Motor neuron (in vitro differentiated cells): ENCODE measurements around the gene RBM6. TPM values are rescaled to one million over a fixed set of nuclear protein-coding genes. Genes with fewer than 3 reads are reported as not detected.
A peak's percentile ranks its signal among the peaks of the same experiment; 100 is the strongest.
"Not testable (repeated sequence)": the region's sequence is repeated elsewhere in the genome, so short reads cannot be mapped to it uniquely, and the experiment has no call there.

Experiments used
- ATAC-seq, 8 experiments: fragments of 200-7000 bp; cut with Tn5 transposase; replicated peaks in 6 of 8; 2 replicates each; pipeline ENCODE4 v1.8.0; 2021; ENCODE audit warnings: mild to moderate bottlenecking in 8 of 8, moderate library complexity in 8 of 8
- H3K27ac ChIP-seq, 2 donors: fragments of 250-450 bp; sonication (Bioruptor Pico); 2 replicates each; pipeline ENCODE4 v1.9.0; 2021; ENCODE audit warnings: antibody characterized with exemption in 2 of 2, mild to moderate bottlenecking in 2 of 2, moderate library complexity in 1 of 2
- H3K4me1 ChIP-seq, 2 donors: fragments of 250-450 bp; sonication (Bioruptor Pico); replicated peaks in 1 of 2; 2 replicates each; pipeline ENCODE4 v1.6.1; 2021; ENCODE audit warnings: antibody characterized with exemption in 2 of 2, mild to moderate bottlenecking in 2 of 2, moderate library complexity in 1 of 2
- H3K4me3 ChIP-seq, 5 donors: fragments of 250-450 bp; sonication (Bioruptor Pico); 2 replicates each; pipeline ENCODE4 v1.9.0; 2021; ENCODE audit warnings: antibody characterized with exemption in 5 of 5, mild to moderate bottlenecking in 5 of 5, moderate library complexity in 4 of 5
- WGBS, 10 experiments: fragments of 450-650 bp; shearing (Covaris generic); methylation state at CpG; one replicate each; pipeline ENCODE4 v1.0.0; 2022; 5-methylcytosine and 5-hydroxymethylcytosine counted together
- in situ Hi-C, 9 experiments: fragments of 400-800 bp; cut with MboI; loops; one replicate each; pipeline ENCODE4 v1.15.0; 2021; ENCODE audit warnings: low sequenced_read_pairs in 9 of 9, low pct_unique_long_range_greater_than_20kb in 2 of 9; ENCODE audit not compliant: unreplicated experiment in 9 of 9
- total RNA-seq, 8 experiments: library from RNA; unstranded; fragments of 300-600 nt; gene quantifications; 2 replicates each; pipeline versions ENCODE4 v1.2.3 to v1.2.4, GENCODE V29; 2022

The RBM6 gene
- total RNA-seq, 8 experiments from 2014 or later, result 52.4 to 193 (median 65.5) TPM

DNA sequence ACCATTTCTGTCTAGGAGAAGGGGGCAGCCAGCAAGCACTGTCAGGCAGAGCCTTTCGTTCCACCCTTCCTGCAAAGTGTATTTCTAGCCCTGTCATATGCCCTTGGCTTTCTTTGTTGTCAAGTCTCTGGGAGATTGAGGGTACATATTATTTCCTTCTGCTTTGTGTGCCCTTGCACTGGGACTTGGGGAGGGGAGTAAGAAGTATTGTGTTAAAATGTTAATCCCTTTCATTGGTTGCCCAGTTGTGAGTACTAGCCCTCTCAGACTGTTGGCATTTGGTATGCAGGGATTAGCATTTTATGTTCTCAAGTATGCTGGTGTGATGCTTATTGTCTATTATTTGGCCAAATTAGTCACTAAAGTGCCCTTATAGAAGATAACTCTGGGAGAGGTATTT is 63.9 kb downstream of the RBM6 start:
- WGBS, 10 experiments, result 17 to 20% (median 17%) methylated on average over 1 of the region's 1 CpG; no CpG with 5 or more reads in 7 of the 10 experiments
- Histone ChIP-seq H3K4me1 (peaks cover 0 to 3% of the 10 kb centered on the region in 2 donors), H3K4me3 (no peak overlapping the region), H3K27ac (no peak overlapping the region)
- in situ Hi-C loops, result no loop called here
- peak in 7 of 8 experiments; percentile 29 to 95 (median 64) for ATAC-seq

DNA sequence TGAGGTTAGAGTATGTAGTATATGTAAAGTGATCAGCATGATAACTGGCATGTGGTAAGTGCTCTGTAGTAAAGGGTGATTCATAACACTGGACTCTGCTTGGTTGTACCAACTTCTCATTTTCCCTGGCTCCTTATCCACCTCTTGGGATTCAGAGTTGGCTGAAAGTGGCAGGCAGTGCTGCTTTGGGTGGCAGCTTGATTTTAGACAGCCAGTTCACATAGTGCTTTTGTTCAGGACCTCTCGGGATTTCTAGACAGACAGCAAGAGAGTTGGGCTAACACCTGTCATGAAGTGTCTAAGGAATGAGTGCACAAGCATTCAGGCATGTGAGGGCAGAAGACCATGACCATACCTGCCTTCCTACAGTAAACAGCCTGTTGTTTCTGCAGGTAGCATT is 69.0 kb downstream of the RBM6 start:
- 86 to 100% (median 93%) methylated on average over 1 of the region's 1 CpG; no CpG with 5 or more reads in 6 of the 10 experiments for WGBS, 10 experiments
- Histone ChIP-seq H3K4me3 (no peak overlapping the region), H3K4me1 (no peaks in the 10 kb centered on the region), H3K27ac (no peak overlapping the region)
- in situ Hi-C loops, result no loop called here
- ATAC-seq, result peak in 1 of 8 experiments; percentile 26

DNA sequence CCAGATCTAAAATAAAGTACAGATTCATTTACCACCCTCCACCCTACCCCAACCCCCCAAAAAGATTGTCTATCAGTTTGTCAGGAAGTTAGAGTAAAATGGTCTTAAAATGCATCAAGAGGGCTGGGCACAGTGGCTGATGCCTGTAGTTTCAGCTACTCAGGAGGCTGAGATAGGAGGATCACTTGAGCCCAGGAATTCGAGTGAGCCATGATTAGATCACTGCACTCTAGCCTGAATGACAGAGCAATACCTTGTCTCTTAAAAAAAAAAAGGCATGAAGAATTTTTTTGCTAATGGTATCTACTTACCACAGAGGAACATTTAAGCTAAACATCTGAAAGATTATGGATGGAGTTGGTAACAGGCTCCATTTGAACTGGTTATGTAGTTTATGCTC is 71.0 kb downstream of the RBM6 start:
- Histone ChIP-seq H3K4me3 (no peak overlapping the region), H3K27ac (no peak overlapping the region), H3K4me1 (no peaks in the 10 kb centered on the region)
- WGBS, 10 experiments, result 0 to 100% (median 60%) methylated on average over 1 of the region's 1 CpG; no CpG with 5 or more reads in 5 of the 10 experiments
- no peak for ATAC-seq
- in situ Hi-C loops, result no loop called here

DNA sequence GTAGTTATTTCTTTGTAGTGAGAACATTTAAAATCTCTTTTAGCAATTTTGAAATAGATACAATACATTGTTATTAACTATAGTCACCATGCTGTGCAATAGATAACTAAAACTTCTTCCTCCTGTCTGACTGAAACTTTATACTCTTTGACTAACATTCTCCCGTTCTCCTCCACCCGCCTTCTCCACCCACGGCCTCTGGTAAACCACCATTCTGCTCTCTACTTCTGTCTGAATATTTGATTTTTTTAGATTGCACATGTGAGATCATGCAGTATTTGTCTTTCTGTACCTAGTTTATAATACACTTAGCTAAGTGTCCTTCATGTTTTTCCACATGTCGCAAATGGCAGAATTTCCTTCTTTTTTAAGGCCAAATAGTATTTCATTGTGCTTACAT is 76.0 kb downstream of the RBM6 start:
- no peak overlapping the region for H3K27ac ChIP-seq
- in situ Hi-C loops, result no loop called here
- no peaks in the 10 kb centered on the region for H3K4me1 ChIP-seq
- ATAC-seq, result no peak
- H3K4me3 ChIP-seq, result no peak overlapping the region
- 66 to 100% (median 91%) methylated on average over 2 to 4 of the region's 4 CpGs for WGBS, 10 experiments

DNA sequence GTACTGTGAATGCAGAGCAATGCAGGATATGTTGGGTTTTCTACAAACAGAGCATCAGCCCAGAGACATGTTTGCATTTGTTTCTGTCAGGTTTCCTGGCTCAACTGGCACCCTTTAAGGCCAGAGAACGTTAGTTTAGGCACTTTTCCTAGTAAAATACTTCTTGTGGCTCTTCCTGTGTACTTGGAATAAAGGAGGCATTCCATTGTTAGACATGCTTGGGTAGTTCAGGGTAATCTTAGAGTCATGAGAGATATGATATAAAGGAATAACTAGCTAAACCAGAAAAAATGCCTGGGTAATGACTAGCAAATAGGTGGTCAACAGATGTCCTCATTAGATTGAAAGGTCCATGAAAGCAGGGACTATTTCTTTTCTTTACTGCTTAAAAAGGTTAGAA is 88.4 kb downstream of the RBM6 start:
- in situ Hi-C loops, result no loop called here
- WGBS, 10 experiments, result 0 to 80% (median 63%) methylated on average over 1 of the region's 1 CpG; no CpG with 5 or more reads in 3 of the 10 experiments
- ATAC-seq, result peak in 1 of 8 experiments; percentile 38
- Histone ChIP-seq H3K27ac (no peak overlapping the region), H3K4me3 (no peak overlapping the region), H3K4me1 (no peaks in the 10 kb centered on the region)

DNA sequence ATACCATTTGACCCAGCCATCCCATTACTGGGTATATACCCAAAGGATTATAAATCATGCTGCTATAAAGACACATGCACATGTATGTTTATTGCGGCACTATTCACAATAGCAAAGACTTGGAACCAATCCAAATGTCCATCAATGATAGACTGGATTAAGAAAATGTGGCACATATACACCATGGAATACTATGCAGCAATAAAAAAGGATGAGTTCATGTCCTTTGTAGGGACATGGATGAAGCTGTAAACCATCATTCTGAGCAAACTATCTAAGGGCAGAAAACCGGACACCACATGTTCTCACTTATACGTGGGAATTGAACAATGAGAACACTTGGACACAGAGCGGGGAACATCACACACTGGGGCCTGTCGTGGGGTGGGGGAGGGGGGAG is 91.3 kb downstream of the RBM6 start:
- H3K4me3 ChIP-seq, H3K27ac ChIP-seq, H3K4me1 ChIP-seq, ATAC-seq, in situ Hi-C loops: not testable (repeated sequence)
- WGBS, 10 experiments, result 100% methylated on average over 1 of the region's 5 CpGs; no CpG with 5 or more reads in 9 of the 10 experiments

DNA sequence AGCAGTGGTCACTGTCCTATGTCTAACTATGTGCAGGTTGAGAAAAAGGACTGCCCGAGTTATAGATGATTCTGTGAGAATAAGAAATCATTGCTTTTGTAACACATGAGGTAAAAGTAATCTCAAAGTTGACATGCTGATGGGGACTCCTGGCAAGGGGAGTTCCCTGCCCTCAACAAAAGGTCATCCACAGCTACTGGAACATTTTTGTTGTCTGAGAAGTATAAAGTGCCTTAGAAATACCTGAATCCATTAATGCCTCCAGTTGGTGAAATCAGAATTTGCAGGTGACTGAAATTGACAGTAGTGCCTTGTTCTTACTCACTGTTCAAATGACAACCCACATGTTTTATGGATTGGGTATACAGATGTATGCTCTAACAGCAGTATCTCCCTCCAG is 105.0 kb downstream of the RBM6 start:
- Histone ChIP-seq H3K4me1 (peaks cover 9 to 11% of the 10 kb centered on the region in 2 donors), H3K27ac (no peak overlapping the region), H3K4me3 (no peak overlapping the region)
- peak in 1 of 8 experiments; percentile 5 for ATAC-seq
- 78 to 100% (median 100%) methylated on average over 1 of the region's 1 CpG; no CpG with 5 or more reads in 3 of the 10 experiments for WGBS, 10 experiments
- in situ Hi-C loops, result no loop called here

DNA sequence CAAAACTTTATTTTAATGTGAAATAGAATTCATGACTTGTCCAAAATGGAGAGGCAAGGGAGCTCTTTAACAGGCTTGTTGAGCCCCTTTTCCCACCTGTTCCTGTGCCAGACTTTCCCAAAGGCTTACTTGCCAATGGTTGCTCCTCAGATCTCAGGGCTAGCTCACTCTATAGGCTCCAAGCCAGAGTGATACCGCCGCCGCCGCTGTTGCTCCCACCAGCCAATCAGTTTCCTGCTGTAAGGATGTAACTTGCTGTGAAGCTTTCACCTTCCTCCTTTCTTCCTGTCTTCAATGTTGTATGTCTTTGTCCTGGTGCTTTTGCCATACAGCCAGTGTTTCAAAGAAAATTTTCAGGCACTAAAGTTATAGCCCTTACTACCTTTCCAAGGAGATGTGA is 107.5 kb downstream of the RBM6 start:
- in situ Hi-C loops, result no loop called here
- Histone ChIP-seq H3K4me1 (peaks cover 9 to 11% of the 10 kb centered on the region in 2 donors), H3K27ac (no peak overlapping the region), H3K4me3 (no peak overlapping the region)
- no peak for ATAC-seq
- 80 to 100% (median 93%) methylated on average over 2 to 4 of the region's 4 CpGs; no CpG with 5 or more reads in 6 of the 10 experiments for WGBS, 10 experiments

DNA sequence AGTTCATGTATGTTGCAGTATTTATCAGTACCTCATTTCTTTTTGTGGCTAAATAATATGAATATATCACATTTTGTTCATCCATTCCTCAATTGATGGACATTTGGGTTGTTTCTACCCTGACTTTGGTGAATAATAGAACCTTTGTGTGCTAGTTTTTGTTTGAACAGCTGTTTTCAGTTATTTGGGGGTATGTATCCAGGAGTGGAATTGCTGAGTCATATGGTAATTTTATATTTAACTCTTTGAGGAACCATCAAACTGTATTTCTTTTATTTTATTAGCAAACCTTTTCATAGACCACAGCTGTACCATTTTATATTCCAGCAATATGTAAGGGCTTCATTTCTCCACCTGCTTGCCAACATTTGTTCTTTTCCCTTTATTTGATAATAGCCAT is 110.4 kb downstream of the RBM6 start:
- peak in 3 of 8 experiments; percentile 41 to 87 (median 85) for ATAC-seq
- in situ Hi-C loops, result no loop called here
- Histone ChIP-seq H3K4me1 (no peaks in the 10 kb centered on the region), H3K4me3 (no peak overlapping the region), H3K27ac (no peak overlapping the region)

DNA sequence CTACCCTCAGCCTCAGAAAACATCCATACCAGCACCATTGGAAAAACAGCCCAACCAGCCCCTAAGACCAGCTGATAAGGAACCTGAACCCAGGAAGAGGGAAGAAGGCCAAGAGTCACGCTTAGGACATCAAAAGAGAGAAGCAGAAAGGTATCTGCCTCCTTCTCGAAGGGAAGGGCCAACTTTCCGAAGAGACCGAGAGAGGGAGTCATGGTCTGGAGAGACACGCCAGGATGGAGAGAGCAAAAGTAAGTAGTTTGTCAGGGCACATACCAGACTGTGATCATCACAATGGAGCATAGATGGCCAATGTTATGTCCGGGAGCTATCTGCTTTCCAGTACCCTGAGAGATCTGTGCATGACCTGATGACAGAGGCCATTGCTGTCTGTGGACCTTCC is 117.8 kb downstream of the RBM6 start:
- 71 to 100% (median 96%) methylated on average over 1 to 5 of the region's 6 CpGs; no CpG with 5 or more reads in 3 of the 10 experiments for WGBS, 10 experiments
- no peak overlapping the region for H3K27ac ChIP-seq
- in situ Hi-C loops, result no loop called here

DNA sequence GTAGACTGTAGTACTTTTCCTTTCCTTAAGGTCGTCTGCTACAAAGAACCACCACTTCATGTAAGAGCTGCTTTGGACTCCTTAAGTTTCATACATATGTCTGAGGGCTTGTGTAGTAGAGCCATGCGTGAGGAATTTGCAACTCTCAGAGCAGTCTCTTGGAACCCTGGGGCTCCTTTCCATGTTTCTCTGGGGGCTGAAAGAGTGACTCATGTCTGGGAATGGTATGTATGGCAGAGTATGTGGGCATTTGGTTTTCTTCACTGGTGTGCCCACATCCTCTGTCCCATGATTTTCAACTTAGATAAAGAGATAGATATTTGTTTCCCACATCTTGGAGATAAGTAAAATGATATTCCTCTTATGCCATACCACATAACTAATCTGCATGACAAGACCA is 128.2 kb downstream of the RBM6 start:
- Histone ChIP-seq H3K4me1 (no peaks in the 10 kb centered on the region), H3K4me3 (no peak overlapping the region), H3K27ac (no peak overlapping the region)
- ATAC-seq, result no peak
- WGBS, 10 experiments, result 43 to 100% (median 70%) methylated on average over 1 to 2 of the region's 2 CpGs; no CpG with 5 or more reads in 6 of the 10 experiments
- in situ Hi-C loops, result no loop called here

More for the DNA sequence above, 117.8 kb downstream of the RBM6 start:
- no peak for ATAC-seq
- Histone ChIP-seq H3K4me3 (no peak overlapping the region), H3K4me1 (no peaks in the 10 kb centered on the region)

DNA sequence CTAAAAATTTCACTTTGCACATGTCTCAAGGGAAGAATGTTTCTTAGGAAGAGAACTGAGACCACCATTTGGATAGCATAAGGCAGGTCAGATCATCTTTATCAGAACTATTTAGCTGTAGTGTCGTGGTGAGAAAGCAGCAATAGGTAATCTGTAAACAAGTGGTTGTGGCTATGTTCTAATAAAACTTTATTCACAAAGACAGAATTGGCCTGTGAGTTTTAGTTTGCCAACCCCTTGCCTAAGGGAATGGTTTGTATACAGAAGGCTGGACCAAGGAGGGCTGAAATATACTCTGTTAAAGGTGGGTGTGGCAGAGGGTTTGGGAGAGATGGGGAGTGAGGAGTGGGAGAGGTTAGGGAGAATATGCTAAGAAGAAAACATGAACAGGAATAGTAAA is 138.1 kb downstream of the RBM6 start:
- Histone ChIP-seq H3K4me3 (no peak overlapping the region), H3K27ac (no peak overlapping the region), H3K4me1 (no peaks in the 10 kb centered on the region)
- in situ Hi-C loops, result no loop called here
- 83 to 100% (median 100%) methylated on average over 1 of the region's 1 CpG; no CpG with 5 or more reads in 3 of the 10 experiments for WGBS, 10 experiments
- ATAC-seq, result no peak

DNA sequence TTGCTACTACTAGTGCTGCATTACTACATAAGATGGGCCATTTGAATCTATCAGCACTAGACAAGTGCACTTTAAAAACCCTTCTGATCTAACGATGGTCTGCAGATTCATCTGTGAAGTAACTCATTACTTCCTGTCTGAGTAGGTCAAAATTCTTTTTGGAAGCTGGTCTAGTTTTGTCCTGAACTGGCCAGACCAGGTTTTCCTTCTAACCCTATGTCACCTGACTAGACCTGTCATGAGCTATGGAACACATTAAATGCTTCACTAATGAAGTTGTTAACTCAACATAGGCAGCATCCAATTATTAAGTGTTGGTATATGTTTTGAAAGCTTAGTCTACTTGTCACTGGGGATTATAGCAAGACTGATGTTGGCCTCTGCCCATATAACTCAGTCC is 138.7 kb downstream of the RBM6 start:
- Histone ChIP-seq H3K4me1 (no peaks in the 10 kb centered on the region), H3K4me3 (no peak overlapping the region), H3K27ac (no peak overlapping the region)
- peak in 1 of 8 experiments; percentile 12 for ATAC-seq
- in situ Hi-C loops, result no loop called here
- WGBS, 10 experiments, result 50 to 100% (median 80%) methylated on average over 1 of the region's 1 CpG; no CpG with 5 or more reads in 4 of the 10 experiments

DNA sequence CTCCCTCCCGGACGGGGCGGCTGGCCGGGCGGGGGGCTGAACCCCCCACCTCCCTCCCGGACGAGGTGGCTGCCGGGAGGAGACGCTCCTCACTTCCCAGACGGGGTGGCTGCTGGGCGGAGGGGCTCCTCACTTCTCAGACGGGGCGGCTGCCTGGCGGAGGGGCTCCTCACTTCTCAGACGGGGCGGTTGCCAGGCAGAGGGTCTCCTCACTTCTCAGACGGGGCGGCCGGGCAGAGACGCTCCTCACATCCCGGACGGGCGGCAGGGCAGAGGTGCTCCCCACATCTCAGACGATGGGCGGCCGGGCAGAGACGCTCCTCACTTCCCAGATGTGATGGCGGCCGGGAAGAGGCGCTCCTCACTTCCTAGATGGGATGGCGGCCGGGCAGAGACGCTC is 145.0 kb downstream of the RBM6 start:
- H3K4me1 ChIP-seq, H3K4me3 ChIP-seq, ATAC-seq, H3K27ac ChIP-seq, in situ Hi-C loops: not testable (repeated sequence)
- WGBS, 10 experiments, result no CpG with 5 or more reads among the region's 33 CpGs
